KOPT-K1 (cell line): ENCODE measurements around the gene MAS1L.

Experiments used
- H3K27ac ChIP-seq: fragments of 200-600 bp; sonication (generic); 2 replicates; pipeline ENCODE4 v1.5.1; 2016; ENCODE audit warnings: antibody characterized with exemption, mild to moderate bottlenecking, low read depth, low read length; ENCODE audit not compliant: poor library complexity, severe bottlenecking
- H3K36me3 ChIP-seq: fragments of 200-600 bp; sonication (generic); 2 replicates; pipeline ENCODE4 v1.5.1; 2017; ENCODE audit warnings: antibody characterized with exemption, mild to moderate bottlenecking, low read length, moderate library complexity; ENCODE audit not compliant: insufficient read depth
- H3K9me3 ChIP-seq: fragments of 200-600 bp; sonication (generic); 2 replicates; pipeline ENCODE4 v1.5.1; 2017; ENCODE audit warnings: antibody characterized with exemption, low read length, mild to moderate bottlenecking; ENCODE audit not compliant: insufficient read depth, poor library complexity, severe bottlenecking

MAS1L gene

GRCh38 chr6:29487660-29488059, at the start of gene MAS1L:
Gene MAS1L, minus strand, starts transcription at chr6:29487956. Its CDS starts 54 bp downstream, at chr6:29487902.
- no peak within 1 kb of the TSS for H3K27ac ChIP-seq
- H3K9me3 ChIP-seq = no peaks in the 10 kb centered on the region
- H3K36me3 ChIP-seq = no peaks in the 10 kb centered on the region

GRCh38 chr6:29532320-29532951, 44.7 kb upstream of the MAS1L start:
- H3K9me3 ChIP-seq = no peaks in the 10 kb centered on the region
- no peak overlapping the region for H3K27ac ChIP-seq
- H3K36me3 ChIP-seq = no peaks in the 10 kb centered on the region

GRCh38 chr6:29531668-29532067, 43.9 kb upstream of the MAS1L start:
- Histone ChIP-seq H3K9me3 (no peaks in the 10 kb centered on the region), H3K36me3 (no peaks in the 10 kb centered on the region), H3K27ac (no peak overlapping the region)

GRCh38 chr6:29530671-29531310, 43.0 kb upstream of the MAS1L start:
- Histone ChIP-seq H3K27ac (no peak overlapping the region), H3K9me3 (no peaks in the 10 kb centered on the region), H3K36me3 (no peaks in the 10 kb centered on the region)

- H3K27ac ChIP-seq = no peak overlapping the region
- H3K36me3 ChIP-seq = no peaks in the 10 kb centered on the region
- H3K9me3 ChIP-seq = no peaks in the 10 kb centered on the region
Observed at GRCh38 chr6:29529956-29530355, 42.2 kb upstream of the MAS1L start.

- H3K27ac ChIP-seq = no peak overlapping the region
Observed at GRCh38 chr6:29528988-29529560, 41.3 kb upstream of the MAS1L start.

GRCh38 chr6:29528300-29528931, 40.7 kb upstream of the MAS1L start:
- no peaks in the 10 kb centered on the region for H3K36me3 ChIP-seq
- H3K27ac ChIP-seq = no peak overlapping the region
- peaks cover under 1% of the 10 kb centered on the region for H3K9me3 ChIP-seq

More at GRCh38 chr6:29528988-29529560, 41.3 kb upstream of the MAS1L start:
- no peaks in the 10 kb centered on the region for H3K36me3 ChIP-seq
- no peaks in the 10 kb centered on the region for H3K9me3 ChIP-seq

GRCh38 chr6:29527564-29527963, 39.8 kb upstream of the MAS1L start:
- Histone ChIP-seq H3K9me3 (peaks cover 9% of the 10 kb centered on the region), H3K36me3 (no peaks in the 10 kb centered on the region), H3K27ac (no peak overlapping the region)

- peaks cover 9% of the 10 kb centered on the region for H3K9me3 ChIP-seq
- no peaks in the 10 kb centered on the region for H3K36me3 ChIP-seq
- H3K27ac ChIP-seq = no peak overlapping the region
Observed at GRCh38 chr6:29527126-29527525, 39.4 kb upstream of the MAS1L start.

- Histone ChIP-seq H3K9me3 (peaks cover 9% of the 10 kb centered on the region), H3K27ac (no peak overlapping the region), H3K36me3 (no peaks in the 10 kb centered on the region)
Observed at GRCh38 chr6:29525311-29525639, 37.5 kb upstream of the MAS1L start.

- peaks cover 9% of the 10 kb centered on the region for H3K9me3 ChIP-seq
- no peaks in the 10 kb centered on the region for H3K36me3 ChIP-seq
- H3K27ac ChIP-seq = no peak overlapping the region
Observed at GRCh38 chr6:29524444-29525310, 36.9 kb upstream of the MAS1L start.

GRCh38 chr6:29524044-29524443, 36.3 kb upstream of the MAS1L start:
- Histone ChIP-seq H3K9me3 (peaks cover 9% of the 10 kb centered on the region), H3K27ac (no peak overlapping the region)

GRCh38 chr6:29522227-29522626, 34.5 kb upstream of the MAS1L start:
- Histone ChIP-seq H3K27ac (no peak overlapping the region), H3K36me3 (no peaks in the 10 kb centered on the region), H3K9me3 (peaks cover 9% of the 10 kb centered on the region)

More at GRCh38 chr6:29524044-29524443, 36.3 kb upstream of the MAS1L start:
- H3K36me3 ChIP-seq = no peaks in the 10 kb centered on the region

GRCh38 chr6:29521006-29521680, 33.4 kb upstream of the MAS1L start:
- H3K9me3 ChIP-seq = peaks cover 9% of the 10 kb centered on the region
- H3K36me3 ChIP-seq = no peaks in the 10 kb centered on the region
- H3K27ac ChIP-seq = no peak overlapping the region
